Muscle layer of colon (tissue), 2 donors: ENCODE results near the gene STARD8.
"Not testable (repeated sequence)": the region's sequence is repeated elsewhere in the genome, so short reads cannot be mapped to it uniquely, and the experiment has no call there.

ENCODE experiments used
- H3K27ac ChIP-seq: one replicate; pipeline ENCODE4 v1.7.0; 2013; ENCODE audit warnings: low read depth, mild to moderate bottlenecking, low read length, moderate library complexity
- H3K27me3 ChIP-seq, 2 donors: one replicate each; pipeline ENCODE4 v1.7.0; 2013; ENCODE audit warnings: low read length in 2 of 2, mild to moderate bottlenecking in 2 of 2; ENCODE audit not compliant: insufficient read depth in 2 of 2, control insufficient read depth in 1 of 2
- H3K36me3 ChIP-seq: one replicate; pipeline ENCODE4 v1.7.0; 2013; ENCODE audit warnings: mild to moderate bottlenecking, low read length; ENCODE audit not compliant: insufficient read depth
- H3K4me1 ChIP-seq: one replicate; pipeline ENCODE4 v1.7.0; 2013; ENCODE audit warnings: mild to moderate bottlenecking, low read length; ENCODE audit not compliant: insufficient read depth
- H3K4me3 ChIP-seq, 2 donors: one replicate each; pipeline ENCODE4 v1.7.0; 2013; ENCODE audit warnings: low read length in 2 of 2, low read depth in 1 of 2, mild to moderate bottlenecking in 1 of 2, moderate library complexity in 1 of 2
- H3K9ac ChIP-seq: one replicate; pipeline ENCODE4 v1.7.0; 2013; ENCODE audit warnings: low read length
- H3K9me3 ChIP-seq: one replicate; pipeline ENCODE4 v1.7.0; 2013; ENCODE audit warnings: mild to moderate bottlenecking, low read length
- donor health status: abdominal sarcoma.
- donor health status: Adenocarcinoma of cecum.

STARD8 gene

GRCh38 chrX:68647156-68647957 lies at the start of gene STARD8:
STARD8 (plus strand) TSS chrX:68647666; CDS start chrX:68647883, 217 bp downstream.
- Histone ChIP-seq H3K4me1 (no peaks in the 10 kb centered on the region), H3K9ac (no peak within 1 kb of the TSS), H3K27ac (no peak within 1 kb of the TSS), H3K27me3 (peaks cover 0 to 15% of the 10 kb centered on the region in 2 donors), H3K36me3 (no peaks in the 10 kb centered on the region), H3K9me3 (no peaks in the 10 kb centered on the region), H3K4me3 (peak within 1 kb of the TSS in 1 of 2 donors; percentile 20)

GRCh38 chrX:68598841-68599240 lies 48.6 kb upstream of the STARD8 start:
- H3K9me3 ChIP-seq, result peaks cover 9% of the 10 kb centered on the region
- no peaks in the 10 kb centered on the region for H3K4me1 ChIP-seq
- no peaks in the 10 kb centered on the region for H3K36me3 ChIP-seq
- H3K4me3 ChIP-seq, result no peak overlapping the region
- no peak overlapping the region for H3K9ac ChIP-seq
- H3K27me3 ChIP-seq, result no peaks in the 10 kb centered on the region
- H3K27ac ChIP-seq, result no peak overlapping the region

- no peaks in the 10 kb centered on the region for H3K36me3 ChIP-seq
- no peak overlapping the region for H3K27ac ChIP-seq
- no peak overlapping the region for H3K9ac ChIP-seq
- peaks cover 6% of the 10 kb centered on the region for H3K9me3 ChIP-seq
- H3K4me1 ChIP-seq, result no peaks in the 10 kb centered on the region
- H3K4me3 ChIP-seq, result no peak overlapping the region
- H3K27me3 ChIP-seq, result no peaks in the 10 kb centered on the region
These were observed 48.0 kb upstream of the STARD8 start for GRCh38 chrX:68599256-68600152.

- not testable (repeated sequence) for H3K9me3 ChIP-seq, H3K27ac ChIP-seq, H3K27me3 ChIP-seq, H3K36me3 ChIP-seq, H3K4me3 ChIP-seq, H3K9ac ChIP-seq, H3K4me1 ChIP-seq
These were observed 43.2 kb upstream of the STARD8 start for GRCh38 chrX:68604216-68604615.

GRCh38 chrX:68614733-68615132 lies 32.7 kb upstream of the STARD8 start:
- not testable (repeated sequence) for H3K4me1 ChIP-seq, H3K4me3 ChIP-seq

GRCh38 chrX:68627986-68628385 lies 19.5 kb upstream of the STARD8 start:
- Histone ChIP-seq H3K4me1 (no peaks in the 10 kb centered on the region), H3K9ac (no peak overlapping the region), H3K9me3 (no peaks in the 10 kb centered on the region), H3K4me3 (no peak overlapping the region), H3K27me3 (peaks cover 0 to 5% of the 10 kb centered on the region in 2 donors), H3K27ac (no peak overlapping the region), H3K36me3 (no peaks in the 10 kb centered on the region)

More at GRCh38 chrX:68614733-68615132, 32.7 kb upstream of the STARD8 start:
- H3K27ac ChIP-seq, H3K27me3 ChIP-seq, H3K9me3 ChIP-seq, H3K36me3 ChIP-seq, H3K9ac ChIP-seq: not testable (repeated sequence)

- not testable (repeated sequence) for H3K27me3 ChIP-seq, H3K27ac ChIP-seq, H3K9me3 ChIP-seq, H3K9ac ChIP-seq, H3K36me3 ChIP-seq, H3K4me3 ChIP-seq, H3K4me1 ChIP-seq
These were observed 17.5 kb upstream of the STARD8 start for GRCh38 chrX:68629936-68630335.

GRCh38 chrX:68631336-68631735 lies 16.1 kb upstream of the STARD8 start:
- no peaks in the 10 kb centered on the region for H3K36me3 ChIP-seq
- peaks cover 0 to 5% of the 10 kb centered on the region in 2 donors for H3K27me3 ChIP-seq
- H3K4me3 ChIP-seq, result no peak overlapping the region
- no peaks in the 10 kb centered on the region for H3K9me3 ChIP-seq
- no peak overlapping the region for H3K9ac ChIP-seq
- no peak overlapping the region for H3K27ac ChIP-seq
- no peaks in the 10 kb centered on the region for H3K4me1 ChIP-seq

- Histone ChIP-seq H3K9ac (no peak overlapping the region), H3K36me3 (no peaks in the 10 kb centered on the region), H3K27ac (no peak overlapping the region), H3K4me1 (no peaks in the 10 kb centered on the region), H3K27me3 (peaks cover 0 to 5% of the 10 kb centered on the region in 2 donors), H3K9me3 (no peaks in the 10 kb centered on the region), H3K4me3 (no peak overlapping the region)
These were observed 15.0 kb upstream of the STARD8 start for GRCh38 chrX:68632491-68632890.

GRCh38 chrX:68633981-68634380 lies 13.5 kb upstream of the STARD8 start:
- H3K9ac ChIP-seq, result no peak overlapping the region
- no peak overlapping the region for H3K4me3 ChIP-seq
- H3K27me3 ChIP-seq, result peaks cover 0 to 5% of the 10 kb centered on the region in 2 donors
- no peak overlapping the region for H3K27ac ChIP-seq
- no peaks in the 10 kb centered on the region for H3K9me3 ChIP-seq
- H3K4me1 ChIP-seq, result no peaks in the 10 kb centered on the region
- no peaks in the 10 kb centered on the region for H3K36me3 ChIP-seq

GRCh38 chrX:68634649-68635227 lies 12.7 kb upstream of the STARD8 start:
- H3K27ac ChIP-seq, result no peak overlapping the region
- H3K4me1 ChIP-seq, result no peaks in the 10 kb centered on the region
- no peak overlapping the region for H3K4me3 ChIP-seq
- H3K36me3 ChIP-seq, result no peaks in the 10 kb centered on the region
- H3K27me3 ChIP-seq, result peaks cover 0 to 5% of the 10 kb centered on the region in 2 donors
- no peaks in the 10 kb centered on the region for H3K9me3 ChIP-seq
- H3K9ac ChIP-seq, result no peak overlapping the region
